ENCODE data around the gene MAP3K2.

Gene MAP3K2

GRCh38 chr2:127254386-127254981, 133.3 kb downstream of the MAP3K2 start:
- H3K4me1 ChIP-seq (ENCODE audit: control insufficient read depth, low read length): no peaks in the 10 kb centered on the region
- no peaks in the 10 kb centered on the region for H4K20me1 ChIP-seq (ENCODE audit: control insufficient read depth, insufficient read depth, low read depth, low read length)
- H3K36me3 ChIP-seq (ENCODE audit: control insufficient read depth, low read length): peaks cover 29% of the 10 kb centered on the region
- H3K27ac ChIP-seq (ENCODE audit: low read depth, low read length): no peak overlapping the region
- no peaks in the 10 kb centered on the region for H3K27me3 ChIP-seq (ENCODE audit: control insufficient read depth, low read length)
- H3K79me2 ChIP-seq (ENCODE audit: control insufficient read depth, low read length): no peaks in the 10 kb centered on the region
- no peak overlapping the region for H3K4me3 ChIP-seq (ENCODE audit: low read length)
- H3K9me3 ChIP-seq (ENCODE audit: control insufficient read depth, insufficient read depth, low read length): no peaks in the 10 kb centered on the region
- H3K9me2 ChIP-seq (replicated peaks; ENCODE audit: control insufficient read depth, low read length): no peaks in the 10 kb centered on the region
- no peak overlapping the region for H3K4me2 ChIP-seq (ENCODE audit: low read length)
- no peak for TF ChIP-seq EZH2phosphoT487 (IDR thresholded peaks at IDR 0.05; ENCODE audit: borderline replicate concordance, low read length)
- TF ChIP-seq, protein P1, sequence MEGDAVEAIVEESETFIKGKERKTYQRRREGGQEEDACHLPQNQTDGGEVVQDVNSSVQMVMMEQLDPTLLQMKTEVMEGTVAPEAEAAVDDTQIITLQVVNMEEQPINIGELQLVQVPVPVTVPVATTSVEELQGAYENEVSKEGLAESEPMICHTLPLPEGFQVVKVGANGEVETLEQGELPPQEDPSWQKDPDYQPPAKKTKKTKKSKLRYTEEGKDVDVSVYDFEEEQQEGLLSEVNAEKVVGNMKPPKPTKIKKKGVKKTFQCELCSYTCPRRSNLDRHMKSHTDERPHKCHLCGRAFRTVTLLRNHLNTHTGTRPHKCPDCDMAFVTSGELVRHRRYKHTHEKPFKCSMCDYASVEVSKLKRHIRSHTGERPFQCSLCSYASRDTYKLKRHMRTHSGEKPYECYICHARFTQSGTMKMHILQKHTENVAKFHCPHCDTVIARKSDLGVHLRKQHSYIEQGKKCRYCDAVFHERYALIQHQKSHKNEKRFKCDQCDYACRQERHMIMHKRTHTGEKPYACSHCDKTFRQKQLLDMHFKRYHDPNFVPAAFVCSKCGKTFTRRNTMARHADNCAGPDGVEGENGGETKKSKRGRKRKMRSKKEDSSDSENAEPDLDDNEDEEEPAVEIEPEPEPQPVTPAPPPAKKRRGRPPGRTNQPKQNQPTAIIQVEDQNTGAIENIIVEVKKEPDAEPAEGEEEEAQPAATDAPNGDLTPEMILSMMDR (IDR thresholded peaks at IDR 0.05; ENCODE audit: low read depth, low read length, poor library complexity, severe bottlenecking): no peak
- no peaks in the 10 kb centered on the region for H3F3A ChIP-seq (ENCODE audit: control insufficient read depth, insufficient read depth)
